ENCODE data around the gene MBD4.
"Not testable (repeated sequence)": the region's sequence is repeated elsewhere in the genome, so short reads cannot be mapped to it uniquely, and the experiment has no call there.

DNA sequence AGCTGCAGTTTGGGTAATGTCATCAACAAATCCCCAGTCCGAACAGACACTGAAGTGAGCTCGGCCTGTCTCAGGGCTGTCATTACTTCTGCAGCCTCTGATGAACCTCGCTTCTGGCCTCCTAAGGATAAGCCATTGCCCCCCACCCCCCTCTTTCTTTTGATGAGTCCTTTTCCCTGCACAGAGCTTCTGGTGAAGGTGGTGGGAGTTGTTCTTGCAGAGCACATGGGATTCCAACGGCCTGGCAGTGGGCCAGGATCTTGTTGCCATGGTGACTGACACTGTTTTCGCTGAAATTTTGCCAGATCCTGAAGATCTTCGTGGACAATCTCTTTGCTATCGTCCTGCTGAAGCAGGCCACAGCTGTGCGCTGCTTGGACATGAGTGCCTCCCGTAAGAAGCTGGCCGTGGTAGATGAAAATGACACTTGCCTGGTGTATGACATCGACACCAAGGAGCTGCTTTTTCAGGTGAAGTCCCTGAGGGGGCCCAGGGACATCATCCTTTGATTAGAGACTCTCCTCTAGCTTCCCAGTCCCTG lies 41.5 kb upstream of the MBD4 start:
- TF ChIP-seq, protein P1, sequence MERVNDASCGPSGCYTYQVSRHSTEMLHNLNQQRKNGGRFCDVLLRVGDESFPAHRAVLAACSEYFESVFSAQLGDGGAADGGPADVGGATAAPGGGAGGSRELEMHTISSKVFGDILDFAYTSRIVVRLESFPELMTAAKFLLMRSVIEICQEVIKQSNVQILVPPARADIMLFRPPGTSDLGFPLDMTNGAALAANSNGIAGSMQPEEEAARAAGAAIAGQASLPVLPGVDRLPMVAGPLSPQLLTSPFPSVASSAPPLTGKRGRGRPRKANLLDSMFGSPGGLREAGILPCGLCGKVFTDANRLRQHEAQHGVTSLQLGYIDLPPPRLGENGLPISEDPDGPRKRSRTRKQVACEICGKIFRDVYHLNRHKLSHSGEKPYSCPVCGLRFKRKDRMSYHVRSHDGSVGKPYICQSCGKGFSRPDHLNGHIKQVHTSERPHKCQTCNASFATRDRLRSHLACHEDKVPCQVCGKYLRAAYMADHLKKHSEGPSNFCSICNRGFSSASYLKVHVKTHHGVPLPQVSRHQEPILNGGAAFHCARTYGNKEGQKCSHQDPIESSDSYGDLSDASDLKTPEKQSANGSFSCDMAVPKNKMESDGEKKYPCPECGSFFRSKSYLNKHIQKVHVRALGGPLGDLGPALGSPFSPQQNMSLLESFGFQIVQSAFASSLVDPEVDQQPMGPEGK (CRISPR knock-in tag; IDR thresholded peaks at IDR 0.05; ENCODE audit: borderline replicate concordance), result not testable (repeated sequence)
- TF ChIP-seq, protein P2, sequence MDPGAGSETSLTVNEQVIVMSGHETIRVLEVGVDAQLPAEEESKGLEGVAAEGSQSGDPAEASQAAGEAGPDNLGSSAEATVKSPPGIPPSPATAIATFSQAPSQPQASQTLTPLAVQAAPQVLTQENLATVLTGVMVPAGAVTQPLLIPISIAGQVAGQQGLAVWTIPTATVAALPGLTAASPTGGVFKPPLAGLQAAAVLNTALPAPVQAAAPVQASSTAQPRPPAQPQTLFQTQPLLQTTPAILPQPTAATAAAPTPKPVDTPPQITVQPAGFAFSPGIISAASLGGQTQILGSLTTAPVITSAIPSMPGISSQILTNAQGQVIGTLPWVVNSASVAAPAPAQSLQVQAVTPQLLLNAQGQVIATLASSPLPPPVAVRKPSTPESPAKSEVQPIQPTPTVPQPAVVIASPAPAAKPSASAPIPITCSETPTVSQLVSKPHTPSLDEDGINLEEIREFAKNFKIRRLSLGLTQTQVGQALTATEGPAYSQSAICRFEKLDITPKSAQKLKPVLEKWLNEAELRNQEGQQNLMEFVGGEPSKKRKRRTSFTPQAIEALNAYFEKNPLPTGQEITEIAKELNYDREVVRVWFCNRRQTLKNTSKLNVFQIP (CRISPR knock-in tag; IDR thresholded peaks at IDR 0.05; ENCODE audit: borderline replicate concordance, low read depth), result not testable (repeated sequence)
- TF ChIP-seq SNAI2, ZFP30, CSDC2, ISL1 (CRISPR knock-in tag; IDR thresholded peaks at IDR 0.05): not testable (repeated sequence)
- TF ChIP-seq, protein P3, sequence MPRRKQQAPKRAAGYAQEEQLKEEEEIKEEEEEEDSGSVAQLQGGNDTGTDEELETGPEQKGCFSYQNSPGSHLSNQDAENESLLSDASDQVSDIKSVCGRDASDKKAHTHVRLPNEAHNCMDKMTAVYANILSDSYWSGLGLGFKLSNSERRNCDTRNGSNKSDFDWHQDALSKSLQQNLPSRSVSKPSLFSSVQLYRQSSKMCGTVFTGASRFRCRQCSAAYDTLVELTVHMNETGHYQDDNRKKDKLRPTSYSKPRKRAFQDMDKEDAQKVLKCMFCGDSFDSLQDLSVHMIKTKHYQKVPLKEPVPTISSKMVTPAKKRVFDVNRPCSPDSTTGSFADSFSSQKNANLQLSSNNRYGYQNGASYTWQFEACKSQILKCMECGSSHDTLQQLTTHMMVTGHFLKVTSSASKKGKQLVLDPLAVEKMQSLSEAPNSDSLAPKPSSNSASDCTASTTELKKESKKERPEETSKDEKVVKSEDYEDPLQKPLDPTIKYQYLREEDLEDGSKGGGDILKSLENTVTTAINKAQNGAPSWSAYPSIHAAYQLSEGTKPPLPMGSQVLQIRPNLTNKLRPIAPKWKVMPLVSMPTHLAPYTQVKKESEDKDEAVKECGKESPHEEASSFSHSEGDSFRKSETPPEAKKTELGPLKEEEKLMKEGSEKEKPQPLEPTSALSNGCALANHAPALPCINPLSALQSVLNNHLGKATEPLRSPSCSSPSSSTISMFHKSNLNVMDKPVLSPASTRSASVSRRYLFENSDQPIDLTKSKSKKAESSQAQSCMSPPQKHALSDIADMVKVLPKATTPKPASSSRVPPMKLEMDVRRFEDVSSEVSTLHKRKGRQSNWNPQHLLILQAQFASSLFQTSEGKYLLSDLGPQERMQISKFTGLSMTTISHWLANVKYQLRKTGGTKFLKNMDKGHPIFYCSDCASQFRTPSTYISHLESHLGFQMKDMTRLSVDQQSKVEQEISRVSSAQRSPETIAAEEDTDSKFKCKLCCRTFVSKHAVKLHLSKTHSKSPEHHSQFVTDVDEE (CRISPR knock-in tag; IDR thresholded peaks at IDR 0.05), result not testable (repeated sequence)
